Calu3 (cell line): Measurements from ENCODE around the gene CTDP1. TPM values are rescaled to one million over a fixed set of nuclear protein-coding genes. Genes with fewer than 3 reads are reported as not detected.

Experiments used
- BruUV-seq: library from RNA; stranded (reverse); fragments of 400-500 nt; replicated peaks from 2 replicates; lab custom pipeline; 2021; lab: Mats Ljungman, UMichigan
- CTCF ChIA-PET: fragments of 300-600 bp; sonication (Branson Sonifier 250); formaldehyde crosslinking; loops from one replicate; lab custom pipeline; 2022; ENCODE audit warnings: antibody characterized with exemption; lab: Charles Lee
- DNase-seq: peaks from one replicate; pipeline ENCODE4 v3.0.0; 2022
- H3K27ac Mint-ChIP-seq: one replicate; pipeline ENCODE4 v1.8.0; 2022; ENCODE audit warnings: mixed read lengths; ENCODE audit not compliant: unreplicated experiment
- H3K27me3 Mint-ChIP-seq: one replicate; pipeline ENCODE4 v1.8.0; 2022; ENCODE audit warnings: mixed read lengths; ENCODE audit not compliant: unreplicated experiment
- H3K36me3 Mint-ChIP-seq: one replicate; pipeline ENCODE4 v1.8.0; 2022; ENCODE audit warnings: mild to moderate bottlenecking, moderate library complexity, mixed read lengths; ENCODE audit not compliant: insufficient read depth, unreplicated experiment
- H3K4me1 Mint-ChIP-seq: one replicate; pipeline ENCODE4 v1.8.0; 2022; ENCODE audit warnings: mild to moderate bottlenecking, low read depth, mixed read lengths; ENCODE audit not compliant: unreplicated experiment
- H3K4me3 Mint-ChIP-seq: one replicate; pipeline ENCODE4 v1.8.0; 2022; ENCODE audit warnings: mild to moderate bottlenecking, low read depth, moderate library complexity, mixed read lengths; ENCODE audit not compliant: unreplicated experiment
- H3K9me3 Mint-ChIP-seq: one replicate; pipeline ENCODE4 v1.8.0; 2022; ENCODE audit warnings: low read depth, mixed read lengths; ENCODE audit not compliant: unreplicated experiment
- CTCF ChIP-seq: fragments of 200-600 bp; IDR thresholded peaks from one replicate; pipeline ENCODE4 v1.8.0; 2022; ENCODE audit warnings: antibody characterized with exemption; ENCODE audit not compliant: unreplicated experiment
- intact Hi-C: fragments of 100-400 bp; cut with micrococcal nuclease; formaldehyde crosslinking; loops from one replicate; pipeline ENCODE4 v1.10.0; 2022; ENCODE audit not compliant: unreplicated experiment
- total RNA-seq: library from RNA; stranded (reverse); gene quantifications from 2 replicates; pipeline ENCODE4 v1.2.3, GENCODE V29; 2022

Gene CTDP1
- total RNA-seq, 1 experiment from 2014 or later: 15.6 TPM

GRCh38 chr18:79796016-79796415 is 116.4 kb downstream of the CTDP1 start:
- H3K36me3 Mint-ChIP-seq: peaks cover 5% of the 10 kb centered on the region
- no peak for DNase-seq
- no TSS peak for BruUV-seq
- H3K9me3 Mint-ChIP-seq: peaks cover 13% of the 10 kb centered on the region
- intact Hi-C loops: no loop called here
- CTCF ChIA-PET: no interaction called here
- H3K4me3 Mint-ChIP-seq: no peak overlapping the region
- peaks cover 47% of the 10 kb centered on the region for H3K27me3 Mint-ChIP-seq
- peaks cover 9% of the 10 kb centered on the region for H3K4me1 Mint-ChIP-seq
- no peak overlapping the region for H3K27ac Mint-ChIP-seq
- no peak for TF ChIP-seq CTCF

- intact Hi-C loops: no loop called here
- no TSS peak for BruUV-seq
- peaks cover 13% of the 10 kb centered on the region for H3K9me3 Mint-ChIP-seq
- H3K36me3 Mint-ChIP-seq: peaks cover 5% of the 10 kb centered on the region
- CTCF ChIA-PET: no interaction called here
- no peak overlapping the region for H3K27ac Mint-ChIP-seq
- H3K4me3 Mint-ChIP-seq: no peak overlapping the region
- H3K27me3 Mint-ChIP-seq: peaks cover 39% of the 10 kb centered on the region
- no peak for DNase-seq
- TF ChIP-seq CTCF: no peak
- H3K4me1 Mint-ChIP-seq: peaks cover 2% of the 10 kb centered on the region
Measured at GRCh38 chr18:79796531-79797405, 117.2 kb downstream of the CTDP1 start.

GRCh38 chr18:79797518-79798345 is 118.1 kb downstream of the CTDP1 start, which contains the start of gene KCNG2:
Gene KCNG2, plus strand, starts transcription at chr18:79797938. Its CDS starts 65,730 bp downstream, at chr18:79863668.
- CTCF ChIA-PET: no interaction called here
- Mint-ChIP-seq H3K9me3 (peaks cover 13% of the 10 kb centered on the region), H3K27ac (no peak within 1 kb of the TSS), H3K27me3 (peaks cover 30% of the 10 kb centered on the region), H3K4me3 (no peak within 1 kb of the TSS), H3K36me3 (peaks cover 5% of the 10 kb centered on the region), H3K4me1 (no peaks in the 10 kb centered on the region)
- intact Hi-C loops: no loop called here
- no TSS peak for BruUV-seq
- no peak for TF ChIP-seq CTCF
- no peak for DNase-seq

GRCh38 chr18:79798346-79798998 is 118.9 kb downstream of the CTDP1 start:
- intact Hi-C loops: no loop called here
- Mint-ChIP-seq H3K36me3 (peaks cover 5% of the 10 kb centered on the region), H3K4me3 (no peak overlapping the region), H3K4me1 (no peaks in the 10 kb centered on the region), H3K27ac (no peak overlapping the region), H3K27me3 (peaks cover 29% of the 10 kb centered on the region), H3K9me3 (peaks cover 13% of the 10 kb centered on the region)
- CTCF ChIA-PET: no interaction called here
- DNase-seq: no peak
- BruUV-seq: no TSS peak
- TF ChIP-seq CTCF: no peak
